ENCODE data around the gene ARID1A. TPM values are rescaled to one million over a fixed set of nuclear protein-coding genes. Genes with fewer than 3 reads are reported as not detected.
A peak's percentile ranks its signal among the peaks of the same experiment; 100 is the strongest.

Gene ARID1A
- total and polyA plus RNA-seq, 9 of the 15 experiments (the other 6 are each of a cell fraction or from before 2014, with no cell fraction given), result 8.3 to 88.3 (median 22.5) TPM

DNA sequence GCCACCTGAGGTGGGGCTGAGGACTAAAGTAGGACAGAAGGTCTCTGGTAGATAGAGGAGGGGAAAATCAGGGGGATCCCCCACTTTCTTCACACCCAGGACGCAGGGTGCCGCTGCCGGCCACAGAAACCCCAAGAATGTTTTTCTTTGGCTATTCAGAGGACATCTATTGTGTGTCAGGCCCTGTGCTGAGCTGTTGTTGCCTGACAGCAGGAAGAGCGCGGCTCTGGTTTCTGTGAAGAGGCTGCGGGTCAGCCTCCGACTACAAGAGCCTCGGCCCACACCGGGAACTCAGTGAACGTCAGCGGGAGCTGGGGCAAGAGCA, 91.5 kb downstream of the ARID1A start (continued):
- TF ChIP-seq, protein P1, sequence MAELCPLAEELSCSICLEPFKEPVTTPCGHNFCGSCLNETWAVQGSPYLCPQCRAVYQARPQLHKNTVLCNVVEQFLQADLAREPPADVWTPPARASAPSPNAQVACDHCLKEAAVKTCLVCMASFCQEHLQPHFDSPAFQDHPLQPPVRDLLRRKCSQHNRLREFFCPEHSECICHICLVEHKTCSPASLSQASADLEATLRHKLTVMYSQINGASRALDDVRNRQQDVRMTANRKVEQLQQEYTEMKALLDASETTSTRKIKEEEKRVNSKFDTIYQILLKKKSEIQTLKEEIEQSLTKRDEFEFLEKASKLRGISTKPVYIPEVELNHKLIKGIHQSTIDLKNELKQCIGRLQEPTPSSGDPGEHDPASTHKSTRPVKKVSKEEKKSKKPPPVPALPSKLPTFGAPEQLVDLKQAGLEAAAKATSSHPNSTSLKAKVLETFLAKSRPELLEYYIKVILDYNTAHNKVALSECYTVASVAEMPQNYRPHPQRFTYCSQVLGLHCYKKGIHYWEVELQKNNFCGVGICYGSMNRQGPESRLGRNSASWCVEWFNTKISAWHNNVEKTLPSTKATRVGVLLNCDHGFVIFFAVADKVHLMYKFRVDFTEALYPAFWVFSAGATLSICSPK (IDR thresholded peaks at IDR 0.05; ENCODE audit: borderline replicate concordance), result 0 out of 2 replicates have a peak, but pooled peaks have one; percentile 7
- TF ChIP-seq FOXM1 (IDR thresholded peaks at IDR 0.05; ENCODE audit: low read depth), result no peak
- no peak for TF ChIP-seq FOXM1 (CRISPR knock-in tag; IDR thresholded peaks at IDR 0.05; ENCODE audit: low read depth)
- TF ChIP-seq SOX6 (IDR thresholded peaks at IDR 0.05), result no peak
- no peak for TF ChIP-seq CTCFL (IDR thresholded peaks at IDR 0.05; ENCODE audit: borderline replicate concordance, insufficient read depth, low read depth, low read length, poor library complexity, severe bottlenecking)
- no peak for TF ChIP-seq KLF1 (tag; IDR thresholded peaks at IDR 0.05)
- no peak for TF ChIP-seq TAF7 (tag; IDR thresholded peaks at IDR 0.05)
- TF ChIP-seq, protein P2, sequence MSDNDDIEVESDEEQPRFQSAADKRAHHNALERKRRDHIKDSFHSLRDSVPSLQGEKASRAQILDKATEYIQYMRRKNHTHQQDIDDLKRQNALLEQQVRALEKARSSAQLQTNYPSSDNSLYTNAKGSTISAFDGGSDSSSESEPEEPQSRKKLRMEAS (CRISPR knock-in tag; IDR thresholded peaks at IDR 0.05), result no peak
- TF ChIP-seq, protein P3, sequence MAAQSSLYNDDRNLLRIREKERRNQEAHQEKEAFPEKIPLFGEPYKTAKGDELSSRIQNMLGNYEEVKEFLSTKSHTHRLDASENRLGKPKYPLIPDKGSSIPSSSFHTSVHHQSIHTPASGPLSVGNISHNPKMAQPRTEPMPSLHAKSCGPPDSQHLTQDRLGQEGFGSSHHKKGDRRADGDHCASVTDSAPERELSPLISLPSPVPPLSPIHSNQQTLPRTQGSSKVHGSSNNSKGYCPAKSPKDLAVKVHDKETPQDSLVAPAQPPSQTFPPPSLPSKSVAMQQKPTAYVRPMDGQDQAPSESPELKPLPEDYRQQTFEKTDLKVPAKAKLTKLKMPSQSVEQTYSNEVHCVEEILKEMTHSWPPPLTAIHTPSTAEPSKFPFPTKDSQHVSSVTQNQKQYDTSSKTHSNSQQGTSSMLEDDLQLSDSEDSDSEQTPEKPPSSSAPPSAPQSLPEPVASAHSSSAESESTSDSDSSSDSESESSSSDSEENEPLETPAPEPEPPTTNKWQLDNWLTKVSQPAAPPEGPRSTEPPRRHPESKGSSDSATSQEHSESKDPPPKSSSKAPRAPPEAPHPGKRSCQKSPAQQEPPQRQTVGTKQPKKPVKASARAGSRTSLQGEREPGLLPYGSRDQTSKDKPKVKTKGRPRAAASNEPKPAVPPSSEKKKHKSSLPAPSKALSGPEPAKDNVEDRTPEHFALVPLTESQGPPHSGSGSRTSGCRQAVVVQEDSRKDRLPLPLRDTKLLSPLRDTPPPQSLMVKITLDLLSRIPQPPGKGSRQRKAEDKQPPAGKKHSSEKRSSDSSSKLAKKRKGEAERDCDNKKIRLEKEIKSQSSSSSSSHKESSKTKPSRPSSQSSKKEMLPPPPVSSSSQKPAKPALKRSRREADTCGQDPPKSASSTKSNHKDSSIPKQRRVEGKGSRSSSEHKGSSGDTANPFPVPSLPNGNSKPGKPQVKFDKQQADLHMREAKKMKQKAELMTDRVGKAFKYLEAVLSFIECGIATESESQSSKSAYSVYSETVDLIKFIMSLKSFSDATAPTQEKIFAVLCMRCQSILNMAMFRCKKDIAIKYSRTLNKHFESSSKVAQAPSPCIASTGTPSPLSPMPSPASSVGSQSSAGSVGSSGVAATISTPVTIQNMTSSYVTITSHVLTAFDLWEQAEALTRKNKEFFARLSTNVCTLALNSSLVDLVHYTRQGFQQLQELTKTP (IDR thresholded peaks at IDR 0.05; ENCODE audit: low read depth in 1 of 2, partially characterized antibody in 2 of 2), result peak in 1 of 2 experiments; percentile 8
- no peak for TF ChIP-seq ZFX (CRISPR knock-in tag; IDR thresholded peaks at IDR 0.05)
- TF ChIP-seq RUNX1 (IDR thresholded peaks at IDR 0.05; ENCODE audit: low read depth), result no peak
- TF ChIP-seq PHB2 (IDR thresholded peaks at IDR 0.05; ENCODE audit: low read depth), result no peak
- TF ChIP-seq, protein P4, sequence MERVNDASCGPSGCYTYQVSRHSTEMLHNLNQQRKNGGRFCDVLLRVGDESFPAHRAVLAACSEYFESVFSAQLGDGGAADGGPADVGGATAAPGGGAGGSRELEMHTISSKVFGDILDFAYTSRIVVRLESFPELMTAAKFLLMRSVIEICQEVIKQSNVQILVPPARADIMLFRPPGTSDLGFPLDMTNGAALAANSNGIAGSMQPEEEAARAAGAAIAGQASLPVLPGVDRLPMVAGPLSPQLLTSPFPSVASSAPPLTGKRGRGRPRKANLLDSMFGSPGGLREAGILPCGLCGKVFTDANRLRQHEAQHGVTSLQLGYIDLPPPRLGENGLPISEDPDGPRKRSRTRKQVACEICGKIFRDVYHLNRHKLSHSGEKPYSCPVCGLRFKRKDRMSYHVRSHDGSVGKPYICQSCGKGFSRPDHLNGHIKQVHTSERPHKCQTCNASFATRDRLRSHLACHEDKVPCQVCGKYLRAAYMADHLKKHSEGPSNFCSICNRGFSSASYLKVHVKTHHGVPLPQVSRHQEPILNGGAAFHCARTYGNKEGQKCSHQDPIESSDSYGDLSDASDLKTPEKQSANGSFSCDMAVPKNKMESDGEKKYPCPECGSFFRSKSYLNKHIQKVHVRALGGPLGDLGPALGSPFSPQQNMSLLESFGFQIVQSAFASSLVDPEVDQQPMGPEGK (CRISPR knock-in tag; IDR thresholded peaks at IDR 0.05; ENCODE audit: borderline replicate concordance), result peak; percentile 72
- TF ChIP-seq POLR2H (tag; IDR thresholded peaks at IDR 0.05; ENCODE audit: low read depth), result no peak
- TF ChIP-seq ZBTB2 (IDR thresholded peaks at IDR 0.05), result no peak
- TF ChIP-seq ATF4 (CRISPR knock-in tag; IDR thresholded peaks at IDR 0.05), result no peak

Data from K562 (cell line).